Effector CD4-positive, alpha-beta T cell (primary cell): ENCODE data around the gene MMD.

Experiments
- DNase-seq: peaks from one replicate; pipeline ENCODE4 v3.0.0-alpha.2; 2020

The MMD gene

GRCh38 chr17:55344514-55344997 lies 77.1 kb downstream of the MMD start:
- no peak for DNase-seq

- DNase-seq = no peak
These were observed 77.6 kb downstream of the MMD start for GRCh38 chr17:55343900-55344513.

GRCh38 chr17:55342800-55343585 lies 78.6 kb downstream of the MMD start:
- DNase-seq = no peak
